ENCODE results near the gene OPTN. TPM values are rescaled to one million over a fixed set of nuclear protein-coding genes. Genes with fewer than 3 reads are reported as not detected.
"Not testable (repeated sequence)": the region's sequence is repeated elsewhere in the genome, so short reads cannot be mapped to it uniquely, and the experiment has no call there.

The OPTN gene
- total RNA-seq, result 100 to 1,000 TPM in 1 of 4 donors, 10 to 100 TPM in 3; 69.0 to 103 (median 82.2) TPM

- H3K27me3 ChIP-seq, result no peaks in the 10 kb centered on the region
- peaks cover 0 to 37% (median 3%) of the 10 kb centered on the region in 3 donors for H3K4me1 ChIP-seq
- WGBS, 2 donors (ENCODE audit: low coverage in 1 of 2), result 0% methylated on average over 9 of the region's 54 CpGs; no CpG with 5 or more reads in 1 of the 2 donors
- TF ChIP-seq, protein P1, sequence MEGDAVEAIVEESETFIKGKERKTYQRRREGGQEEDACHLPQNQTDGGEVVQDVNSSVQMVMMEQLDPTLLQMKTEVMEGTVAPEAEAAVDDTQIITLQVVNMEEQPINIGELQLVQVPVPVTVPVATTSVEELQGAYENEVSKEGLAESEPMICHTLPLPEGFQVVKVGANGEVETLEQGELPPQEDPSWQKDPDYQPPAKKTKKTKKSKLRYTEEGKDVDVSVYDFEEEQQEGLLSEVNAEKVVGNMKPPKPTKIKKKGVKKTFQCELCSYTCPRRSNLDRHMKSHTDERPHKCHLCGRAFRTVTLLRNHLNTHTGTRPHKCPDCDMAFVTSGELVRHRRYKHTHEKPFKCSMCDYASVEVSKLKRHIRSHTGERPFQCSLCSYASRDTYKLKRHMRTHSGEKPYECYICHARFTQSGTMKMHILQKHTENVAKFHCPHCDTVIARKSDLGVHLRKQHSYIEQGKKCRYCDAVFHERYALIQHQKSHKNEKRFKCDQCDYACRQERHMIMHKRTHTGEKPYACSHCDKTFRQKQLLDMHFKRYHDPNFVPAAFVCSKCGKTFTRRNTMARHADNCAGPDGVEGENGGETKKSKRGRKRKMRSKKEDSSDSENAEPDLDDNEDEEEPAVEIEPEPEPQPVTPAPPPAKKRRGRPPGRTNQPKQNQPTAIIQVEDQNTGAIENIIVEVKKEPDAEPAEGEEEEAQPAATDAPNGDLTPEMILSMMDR (IDR thresholded peaks at IDR 0.05), result peak; percentile 54 to 77 (median 71)
- TF ChIP-seq POLR2A (IDR thresholded peaks at IDR 0.05), result peak; percentile 55 to 57
- no peak for TF ChIP-seq EP300 (IDR thresholded peaks at IDR 0.05)
- peak; percentile 14 for TF ChIP-seq POLR2AphosphoS5 (IDR thresholded peaks at IDR 0.05)
- no peaks in the 10 kb centered on the region for H3K9me3 ChIP-seq
- peak; percentile 86 for ATAC-seq
- H3K4me3 ChIP-seq, result peak within 1 kb of the TSS; percentile 89 to 99
- peaks cover 0 to 5% of the 10 kb centered on the region in 2 donors for H3K36me3 ChIP-seq
- H3K27ac ChIP-seq, result peak within 1 kb of the TSS; percentile 89 to 99 (median 96)
Observed at GRCh38 chr10:13099666-13100348, at the start of gene OPTN. Gene OPTN (plus strand): TSS chr10:13100163. CDS start chr10:13109123, 8,960 bp downstream.

- Histone ChIP-seq H3K4me3 (no peak overlapping the region), H3K27me3 (peaks cover 7% of the 10 kb centered on the region), H3K4me1 (no peaks in the 10 kb centered on the region), H3K9me3 (no peaks in the 10 kb centered on the region), H3K27ac (no peak overlapping the region), H3K36me3 (no peaks in the 10 kb centered on the region)
- no peak for TF ChIP-seq POLR2A (IDR thresholded peaks at IDR 0.05)
- no peak for TF ChIP-seq EP300 (IDR thresholded peaks at IDR 0.05)
- TF ChIP-seq, protein P1 (IDR thresholded peaks at IDR 0.05), result no peak
- TF ChIP-seq POLR2AphosphoS5 (IDR thresholded peaks at IDR 0.05), result no peak
- WGBS, 2 donors (ENCODE audit: low coverage in 1 of 2), result 66 to 83% methylated on average over 1 to 7 of the region's 7 CpGs
- no peak for ATAC-seq
Observed at GRCh38 chr10:13051126-13051694, 48.8 kb upstream of the OPTN start.

DNA sequence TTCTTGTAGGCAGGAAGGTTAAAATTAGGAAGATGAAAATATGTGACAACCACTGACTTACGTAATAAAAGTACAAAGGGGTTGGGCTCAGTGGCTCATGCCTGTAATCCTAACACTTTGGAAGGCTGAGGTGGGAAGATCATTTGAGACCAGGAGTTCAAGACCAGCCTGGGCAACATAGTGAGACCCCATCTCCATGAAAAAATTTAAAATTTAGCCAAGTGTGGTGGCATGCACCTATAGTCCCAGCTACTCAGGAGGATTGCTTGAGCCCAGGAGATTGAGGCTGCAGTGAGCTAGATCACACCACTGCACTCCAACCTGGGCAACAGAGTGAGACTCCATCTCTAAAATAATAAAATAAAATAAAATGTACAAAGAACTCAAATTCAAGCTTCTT lies 46.8 kb upstream of the OPTN start:
- ATAC-seq, H3K27me3 ChIP-seq, H3K27ac ChIP-seq, H3K36me3 ChIP-seq, H3K4me3 ChIP-seq, H3K4me1 ChIP-seq, H3K9me3 ChIP-seq: not testable (repeated sequence)
- 31% methylated on average over 1 of the region's 1 CpG; no CpG with 5 or more reads in 1 of the 2 donors for WGBS, 2 donors (ENCODE audit: low coverage in 1 of 2)

DNA sequence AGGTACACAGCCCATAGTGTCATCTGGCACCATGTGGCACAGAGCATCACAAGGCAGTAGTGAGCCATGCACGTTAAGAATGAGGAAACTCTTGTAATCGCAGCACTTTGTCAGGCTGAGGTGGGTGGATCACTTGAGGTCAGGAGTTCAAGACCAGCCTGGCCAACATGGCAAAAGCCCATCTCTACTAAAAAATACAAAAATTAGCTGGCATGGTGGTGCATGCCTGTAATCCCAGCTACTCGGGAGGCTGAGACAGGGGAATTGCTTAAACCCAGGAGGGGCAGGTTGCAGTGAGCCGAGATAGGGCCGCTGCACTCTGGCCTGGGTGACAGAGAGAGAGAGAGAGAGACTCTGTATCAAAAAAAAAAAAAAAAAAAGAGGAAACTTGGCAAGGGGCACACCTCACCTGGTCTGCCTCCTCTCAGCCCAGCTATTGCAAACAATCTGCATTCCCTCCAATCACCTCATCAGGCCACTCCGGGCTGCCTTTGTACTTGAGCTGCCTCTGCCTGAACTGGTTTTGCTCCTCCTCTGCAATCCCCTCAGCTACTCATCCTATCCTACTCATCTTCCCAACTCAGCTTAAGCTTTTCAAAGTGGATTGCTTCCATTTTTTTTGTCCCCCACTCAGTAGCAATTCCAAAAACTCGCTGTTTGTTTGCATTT lies 46.0 kb upstream of the OPTN start:
- no peaks in the 10 kb centered on the region for H3K4me1 ChIP-seq
- TF ChIP-seq EP300 (IDR thresholded peaks at IDR 0.05) (no peak), POLR2A (IDR thresholded peaks at IDR 0.05) (no peak), POLR2AphosphoS5 (IDR thresholded peaks at IDR 0.05) (no peak)
- TF ChIP-seq, protein P1 (IDR thresholded peaks at IDR 0.05), result no peak
- no peak overlapping the region for H3K4me3 ChIP-seq
- no peaks in the 10 kb centered on the region for H3K9me3 ChIP-seq
- WGBS, 2 donors (ENCODE audit: low coverage in 1 of 2), result 68 to 81% methylated on average over 3 to 7 of the region's 7 CpGs
- H3K36me3 ChIP-seq, result no peaks in the 10 kb centered on the region
- no peak overlapping the region for H3K27ac ChIP-seq
- H3K27me3 ChIP-seq, result peaks cover 7% of the 10 kb centered on the region
- no peak for ATAC-seq

- TF ChIP-seq, protein P1 (IDR thresholded peaks at IDR 0.05), result no peak
- TF ChIP-seq POLR2A (IDR thresholded peaks at IDR 0.05) (no peak), POLR2AphosphoS5 (IDR thresholded peaks at IDR 0.05) (no peak), EP300 (IDR thresholded peaks at IDR 0.05) (no peak)
- H3K4me1 ChIP-seq, result no peaks in the 10 kb centered on the region
- 40% methylated on average over 1 of the region's 4 CpGs; no CpG with 5 or more reads in 1 of the 2 donors for WGBS, 2 donors (ENCODE audit: low coverage in 1 of 2)
Observed at GRCh38 chr10:13054844-13055243, 45.1 kb upstream of the OPTN start.

More at GRCh38 chr10:13054844-13055243, 45.1 kb upstream of the OPTN start:
- H3K27me3 ChIP-seq, result peaks cover 7% of the 10 kb centered on the region
- H3K36me3 ChIP-seq, result no peaks in the 10 kb centered on the region
- H3K27ac ChIP-seq, result no peak overlapping the region
- no peak overlapping the region for H3K4me3 ChIP-seq
- no peak for ATAC-seq
- no peaks in the 10 kb centered on the region for H3K9me3 ChIP-seq

Measured in gastroesophageal sphincter (tissue), 4 donors.